Measurements from ENCODE around the gene STAT6. TPM values are rescaled to one million over a fixed set of nuclear protein-coding genes. Genes with fewer than 3 reads are reported as not detected.
A peak's percentile ranks its signal among the peaks of the same experiment; 100 is the strongest.

STAT6 gene
- total RNA-seq, 1 experiment from 2014 or later, result 44.2 TPM

DNA sequence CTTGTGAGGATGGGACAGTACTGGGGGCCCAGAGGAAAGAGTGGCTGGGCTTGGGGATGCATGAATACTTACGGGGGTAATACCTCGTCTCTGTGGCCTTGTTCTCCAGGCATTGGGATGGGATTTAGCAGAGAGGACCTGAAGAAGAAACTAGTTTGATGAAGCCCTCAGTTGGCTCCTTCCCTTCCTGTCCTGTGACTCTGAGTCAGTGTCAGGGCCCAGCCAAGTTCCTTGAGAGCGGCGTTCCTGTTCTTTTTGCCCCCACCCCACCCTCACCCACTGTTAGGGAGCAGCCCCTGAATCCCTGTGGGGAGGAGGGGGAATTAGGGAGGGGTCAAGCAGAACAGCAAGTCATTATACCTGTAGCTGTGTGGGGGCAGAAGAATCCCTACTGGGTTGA lies 41.5 kb upstream of the STAT6 start:
- peaks cover 71% of the 10 kb centered on the region for H3K36me3 Mint-ChIP-seq (ENCODE audit: insufficient read depth, unreplicated experiment)
- Histone ChIP-seq H3K27me3 (replicated peaks; ENCODE audit: control insufficient read depth, insufficient read depth, low read length) (no peaks in the 10 kb centered on the region), H3K9me3 (no peaks in the 10 kb centered on the region), H3K36me3 (ENCODE audit: control insufficient read depth, insufficient read depth, low read length) (peaks cover 4% of the 10 kb centered on the region), H3K4me3 (ENCODE audit: low read depth, low read length) (no peak overlapping the region), H3K4me1 (peaks cover 37% of the 10 kb centered on the region)
- TF ChIP-seq, protein P1, sequence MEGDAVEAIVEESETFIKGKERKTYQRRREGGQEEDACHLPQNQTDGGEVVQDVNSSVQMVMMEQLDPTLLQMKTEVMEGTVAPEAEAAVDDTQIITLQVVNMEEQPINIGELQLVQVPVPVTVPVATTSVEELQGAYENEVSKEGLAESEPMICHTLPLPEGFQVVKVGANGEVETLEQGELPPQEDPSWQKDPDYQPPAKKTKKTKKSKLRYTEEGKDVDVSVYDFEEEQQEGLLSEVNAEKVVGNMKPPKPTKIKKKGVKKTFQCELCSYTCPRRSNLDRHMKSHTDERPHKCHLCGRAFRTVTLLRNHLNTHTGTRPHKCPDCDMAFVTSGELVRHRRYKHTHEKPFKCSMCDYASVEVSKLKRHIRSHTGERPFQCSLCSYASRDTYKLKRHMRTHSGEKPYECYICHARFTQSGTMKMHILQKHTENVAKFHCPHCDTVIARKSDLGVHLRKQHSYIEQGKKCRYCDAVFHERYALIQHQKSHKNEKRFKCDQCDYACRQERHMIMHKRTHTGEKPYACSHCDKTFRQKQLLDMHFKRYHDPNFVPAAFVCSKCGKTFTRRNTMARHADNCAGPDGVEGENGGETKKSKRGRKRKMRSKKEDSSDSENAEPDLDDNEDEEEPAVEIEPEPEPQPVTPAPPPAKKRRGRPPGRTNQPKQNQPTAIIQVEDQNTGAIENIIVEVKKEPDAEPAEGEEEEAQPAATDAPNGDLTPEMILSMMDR (IDR thresholded peaks at IDR 0.05; ENCODE audit: insufficient read depth in 1 of 2, low read depth in 1 of 2, low read length in 1 of 2, severe bottlenecking in 1 of 2, unreplicated experiment in 1 of 2), result no peak
- no peaks in the 10 kb centered on the region for H3K27me3 Mint-ChIP-seq (ENCODE audit: insufficient read depth, unreplicated experiment)
- intact Hi-C loops (cut with micrococcal nuclease; ENCODE audit: unreplicated experiment), result no loop called here
- H3K4me1 Mint-ChIP-seq (ENCODE audit: low read depth, unreplicated experiment), result peaks cover 37% of the 10 kb centered on the region
- DNase-seq, result no peak
- CTCF ChIA-PET, result no interaction called here
- no peaks in the 10 kb centered on the region for H3K9me3 Mint-ChIP-seq (ENCODE audit: unreplicated experiment)
- no TSS peak for BruUV-seq (replicated peaks)
- no peak overlapping the region for H3K4me3 Mint-ChIP-seq (ENCODE audit: unreplicated experiment)
- POLR2A ChIA-PET, result no interaction called here
- H3K27ac Mint-ChIP-seq (ENCODE audit: unreplicated experiment), result no peak overlapping the region

DNA sequence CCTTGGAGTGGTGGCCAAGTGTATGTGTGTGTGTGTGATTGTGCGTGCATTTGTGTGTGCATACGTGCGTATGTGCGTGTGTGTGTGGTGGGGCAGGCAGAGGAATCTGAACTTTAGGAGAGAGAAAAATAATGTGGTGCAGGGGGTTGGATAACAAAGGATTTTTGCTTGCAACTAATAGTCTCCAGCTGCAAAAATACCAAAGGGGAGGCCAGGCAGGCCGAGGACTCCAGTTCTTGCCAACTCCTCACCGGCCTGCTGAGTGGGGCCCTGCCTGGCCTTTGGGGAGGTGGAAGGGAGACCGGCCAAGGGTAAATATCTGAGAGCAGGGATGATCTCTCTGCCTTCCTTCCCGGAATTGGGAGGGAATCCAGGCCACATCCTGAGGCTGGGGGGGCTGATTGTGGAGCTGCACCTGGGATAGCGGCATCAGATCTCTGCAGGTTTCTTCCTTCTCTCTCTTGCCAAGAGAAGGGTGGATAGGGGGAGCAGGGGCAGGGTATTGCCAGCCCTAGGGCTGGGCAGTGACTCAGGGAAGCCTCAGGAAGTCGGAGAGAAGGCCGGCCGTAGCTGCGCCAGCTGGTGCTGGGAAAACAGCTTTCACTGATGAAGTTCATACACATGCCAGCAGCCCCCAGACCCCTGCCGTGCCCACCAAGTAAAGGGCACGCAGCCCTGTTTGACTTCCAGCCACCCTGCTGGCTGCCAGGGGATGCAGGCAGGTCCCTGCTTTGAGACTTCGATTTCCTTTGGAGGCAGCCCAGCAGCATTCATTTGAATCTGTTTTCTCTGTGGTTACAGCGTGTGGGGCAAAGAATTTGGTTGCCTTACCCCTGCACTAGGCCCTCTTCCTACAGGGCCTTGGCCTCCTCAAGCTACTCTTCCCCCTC lies 40.8 kb upstream of the STAT6 start:
- Mint-ChIP-seq H3K4me1 (ENCODE audit: low read depth, unreplicated experiment) (peaks cover 43% of the 10 kb centered on the region), H3K4me3 (ENCODE audit: unreplicated experiment) (no peak overlapping the region), H3K27me3 (ENCODE audit: insufficient read depth, unreplicated experiment) (no peaks in the 10 kb centered on the region), H3K27ac (ENCODE audit: unreplicated experiment) (no peak overlapping the region), H3K36me3 (ENCODE audit: insufficient read depth, unreplicated experiment) (peaks cover 65% of the 10 kb centered on the region), H3K9me3 (ENCODE audit: unreplicated experiment) (no peaks in the 10 kb centered on the region)
- Histone ChIP-seq H3K36me3 (ENCODE audit: control insufficient read depth, insufficient read depth, low read length) (peaks cover 4% of the 10 kb centered on the region), H3K4me1 (peaks cover 43% of the 10 kb centered on the region), H3K27me3 (replicated peaks; ENCODE audit: control insufficient read depth, insufficient read depth, low read length) (no peaks in the 10 kb centered on the region), H3K9me3 (no peaks in the 10 kb centered on the region), H3K4me3 (ENCODE audit: low read depth, low read length) (no peak overlapping the region)
- DNase-seq, result no peak
- intact Hi-C loops (cut with micrococcal nuclease; ENCODE audit: unreplicated experiment), result no loop called here
- POLR2A ChIA-PET, result no interaction called here
- CTCF ChIA-PET, result no interaction called here
- TF ChIP-seq, protein P1 (IDR thresholded peaks at IDR 0.05; ENCODE audit: insufficient read depth in 1 of 2, low read depth in 1 of 2, low read length in 1 of 2, severe bottlenecking in 1 of 2, unreplicated experiment in 1 of 2), result no peak
- no TSS peak for BruUV-seq (replicated peaks)

- DNase-seq, result no peak
- ChIA-PET POLR2A (interaction anchor here (2.5 kb wide), 1 partner anchor 23 kb away, joined by 9 read pairs; the partner anchor contains the start of gene LRP1), CTCF (interaction anchor here (0.5 to 2.6 kb wide), 3 partner anchors 22 to 1086 kb away, joined by 3 to 18 read pairs (median 3); partner anchors contain the start of gene LRP1)
- TF ChIP-seq, protein P1 (IDR thresholded peaks at IDR 0.05; ENCODE audit: insufficient read depth in 1 of 2, low read depth in 1 of 2, low read length in 1 of 2, severe bottlenecking in 1 of 2, unreplicated experiment in 1 of 2), result no peak
- BruUV-seq (replicated peaks), result no TSS peak
- no peaks in the 10 kb centered on the region for H3K27me3 ChIP-seq (replicated peaks; ENCODE audit: control insufficient read depth, insufficient read depth, low read length)
- Mint-ChIP-seq H3K36me3 (ENCODE audit: insufficient read depth, unreplicated experiment) (peaks cover 58% of the 10 kb centered on the region), H3K27ac (ENCODE audit: unreplicated experiment) (peak overlapping the region; percentile 30), H3K27me3 (ENCODE audit: insufficient read depth, unreplicated experiment) (no peaks in the 10 kb centered on the region), H3K4me3 (ENCODE audit: unreplicated experiment) (no peak overlapping the region), H3K4me1 (ENCODE audit: low read depth, unreplicated experiment) (peaks cover 57% of the 10 kb centered on the region), H3K9me3 (ENCODE audit: unreplicated experiment) (no peaks in the 10 kb centered on the region)
- H3K4me1 ChIP-seq, result peaks cover 57% of the 10 kb centered on the region
- H3K36me3 ChIP-seq (ENCODE audit: control insufficient read depth, insufficient read depth, low read length), result peaks cover 1% of the 10 kb centered on the region; the same call in 1 of the 2 replicates
- no peaks in the 10 kb centered on the region for H3K9me3 ChIP-seq
- intact Hi-C loops (cut with micrococcal nuclease; ENCODE audit: unreplicated experiment), result no loop called here
- no peak overlapping the region for H3K4me3 ChIP-seq (ENCODE audit: low read depth, low read length)
These were observed 39.3 kb upstream of the STAT6 start for GRCh38 chr12:57150400-57151000.
